Measurements from ENCODE around the gene SFN. TPM values are rescaled to one million over a fixed set of nuclear protein-coding genes. Genes with fewer than 3 reads are reported as not detected.
A peak's percentile ranks its signal among the peaks of the same experiment; 100 is the strongest.

The SFN gene
- total and polyA plus RNA-seq, 2 of the 13 experiments (the other 11 are each of a cell fraction or from before 2014, with no cell fraction given): 4.3 to 5.6 TPM

- no peak for TF ChIP-seq ZNF510 (CRISPR knock-in tag; IDR thresholded peaks at IDR 0.05; ENCODE audit: low read depth)
- TF ChIP-seq ELF1 (CRISPR knock-in tag; IDR thresholded peaks at IDR 0.05): peak; percentile 88
- no peak; the same call in 1 of the 2 replicates for TF ChIP-seq MED13 (CRISPR knock-in tag; IDR thresholded peaks at IDR 0.05)
- TF ChIP-seq ASH2L (IDR thresholded peaks at IDR 0.05; ENCODE audit: insufficient read length, low read depth, low read length): peak; percentile 84
- TF ChIP-seq HHEX (CRISPR knock-in tag; IDR thresholded peaks at IDR 0.05): no peak
- 0 out of 2 replicates have a peak, but pooled peaks have one; percentile 78 for TF ChIP-seq MLLT10 (CRISPR knock-in tag; IDR thresholded peaks at IDR 0.05)
- TF ChIP-seq TEAD3 (CRISPR knock-in tag; optimal IDR thresholded peaks at IDR 0.05; ENCODE audit: borderline replicate concordance): peak; percentile 35
- TF ChIP-seq, protein P1, sequence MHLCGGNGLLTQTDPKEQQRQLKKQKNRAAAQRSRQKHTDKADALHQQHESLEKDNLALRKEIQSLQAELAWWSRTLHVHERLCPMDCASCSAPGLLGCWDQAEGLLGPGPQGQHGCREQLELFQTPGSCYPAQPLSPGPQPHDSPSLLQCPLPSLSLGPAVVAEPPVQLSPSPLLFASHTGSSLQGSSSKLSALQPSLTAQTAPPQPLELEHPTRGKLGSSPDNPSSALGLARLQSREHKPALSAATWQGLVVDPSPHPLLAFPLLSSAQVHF (CRISPR knock-in tag; IDR thresholded peaks at IDR 0.05): peak; percentile 87
- 0 out of 2 replicates have a peak, but pooled peaks have one; percentile 14 for TF ChIP-seq PPARG (CRISPR knock-in tag; conservative IDR thresholded peaks at IDR 0.05)
- TF ChIP-seq, protein P2, sequence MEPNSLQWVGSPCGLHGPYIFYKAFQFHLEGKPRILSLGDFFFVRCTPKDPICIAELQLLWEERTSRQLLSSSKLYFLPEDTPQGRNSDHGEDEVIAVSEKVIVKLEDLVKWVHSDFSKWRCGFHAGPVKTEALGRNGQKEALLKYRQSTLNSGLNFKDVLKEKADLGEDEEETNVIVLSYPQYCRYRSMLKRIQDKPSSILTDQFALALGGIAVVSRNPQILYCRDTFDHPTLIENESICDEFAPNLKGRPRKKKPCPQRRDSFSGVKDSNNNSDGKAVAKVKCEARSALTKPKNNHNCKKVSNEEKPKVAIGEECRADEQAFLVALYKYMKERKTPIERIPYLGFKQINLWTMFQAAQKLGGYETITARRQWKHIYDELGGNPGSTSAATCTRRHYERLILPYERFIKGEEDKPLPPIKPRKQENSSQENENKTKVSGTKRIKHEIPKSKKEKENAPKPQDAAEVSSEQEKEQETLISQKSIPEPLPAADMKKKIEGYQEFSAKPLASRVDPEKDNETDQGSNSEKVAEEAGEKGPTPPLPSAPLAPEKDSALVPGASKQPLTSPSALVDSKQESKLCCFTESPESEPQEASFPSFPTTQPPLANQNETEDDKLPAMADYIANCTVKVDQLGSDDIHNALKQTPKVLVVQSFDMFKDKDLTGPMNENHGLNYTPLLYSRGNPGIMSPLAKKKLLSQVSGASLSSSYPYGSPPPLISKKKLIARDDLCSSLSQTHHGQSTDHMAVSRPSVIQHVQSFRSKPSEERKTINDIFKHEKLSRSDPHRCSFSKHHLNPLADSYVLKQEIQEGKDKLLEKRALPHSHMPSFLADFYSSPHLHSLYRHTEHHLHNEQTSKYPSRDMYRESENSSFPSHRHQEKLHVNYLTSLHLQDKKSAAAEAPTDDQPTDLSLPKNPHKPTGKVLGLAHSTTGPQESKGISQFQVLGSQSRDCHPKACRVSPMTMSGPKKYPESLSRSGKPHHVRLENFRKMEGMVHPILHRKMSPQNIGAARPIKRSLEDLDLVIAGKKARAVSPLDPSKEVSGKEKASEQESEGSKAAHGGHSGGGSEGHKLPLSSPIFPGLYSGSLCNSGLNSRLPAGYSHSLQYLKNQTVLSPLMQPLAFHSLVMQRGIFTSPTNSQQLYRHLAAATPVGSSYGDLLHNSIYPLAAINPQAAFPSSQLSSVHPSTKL (CRISPR knock-in tag; IDR thresholded peaks at IDR 0.05): peak; percentile 28; the same call in 1 of the 2 replicates
- TF ChIP-seq, protein P3, sequence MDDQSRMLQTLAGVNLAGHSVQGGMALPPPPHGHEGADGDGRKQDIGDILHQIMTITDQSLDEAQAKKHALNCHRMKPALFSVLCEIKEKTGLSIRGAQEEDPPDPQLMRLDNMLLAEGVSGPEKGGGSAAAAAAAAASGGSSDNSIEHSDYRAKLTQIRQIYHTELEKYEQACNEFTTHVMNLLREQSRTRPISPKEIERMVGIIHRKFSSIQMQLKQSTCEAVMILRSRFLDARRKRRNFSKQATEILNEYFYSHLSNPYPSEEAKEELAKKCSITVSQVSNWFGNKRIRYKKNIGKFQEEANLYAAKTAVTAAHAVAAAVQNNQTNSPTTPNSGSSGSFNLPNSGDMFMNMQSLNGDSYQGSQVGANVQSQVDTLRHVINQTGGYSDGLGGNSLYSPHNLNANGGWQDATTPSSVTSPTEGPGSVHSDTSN (CRISPR knock-in tag; IDR thresholded peaks at IDR 0.05; ENCODE audit: borderline replicate concordance): no peak
- TF ChIP-seq ZSCAN29 (CRISPR knock-in tag; conservative IDR thresholded peaks at IDR 0.05): no peak
- TF ChIP-seq, protein P4, sequence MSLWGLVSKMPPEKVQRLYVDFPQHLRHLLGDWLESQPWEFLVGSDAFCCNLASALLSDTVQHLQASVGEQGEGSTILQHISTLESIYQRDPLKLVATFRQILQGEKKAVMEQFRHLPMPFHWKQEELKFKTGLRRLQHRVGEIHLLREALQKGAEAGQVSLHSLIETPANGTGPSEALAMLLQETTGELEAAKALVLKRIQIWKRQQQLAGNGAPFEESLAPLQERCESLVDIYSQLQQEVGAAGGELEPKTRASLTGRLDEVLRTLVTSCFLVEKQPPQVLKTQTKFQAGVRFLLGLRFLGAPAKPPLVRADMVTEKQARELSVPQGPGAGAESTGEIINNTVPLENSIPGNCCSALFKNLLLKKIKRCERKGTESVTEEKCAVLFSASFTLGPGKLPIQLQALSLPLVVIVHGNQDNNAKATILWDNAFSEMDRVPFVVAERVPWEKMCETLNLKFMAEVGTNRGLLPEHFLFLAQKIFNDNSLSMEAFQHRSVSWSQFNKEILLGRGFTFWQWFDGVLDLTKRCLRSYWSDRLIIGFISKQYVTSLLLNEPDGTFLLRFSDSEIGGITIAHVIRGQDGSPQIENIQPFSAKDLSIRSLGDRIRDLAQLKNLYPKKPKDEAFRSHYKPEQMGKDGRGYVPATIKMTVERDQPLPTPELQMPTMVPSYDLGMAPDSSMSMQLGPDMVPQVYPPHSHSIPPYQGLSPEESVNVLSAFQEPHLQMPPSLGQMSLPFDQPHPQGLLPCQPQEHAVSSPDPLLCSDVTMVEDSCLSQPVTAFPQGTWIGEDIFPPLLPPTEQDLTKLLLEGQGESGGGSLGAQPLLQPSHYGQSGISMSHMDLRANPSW (CRISPR knock-in tag; IDR thresholded peaks at IDR 0.05; ENCODE audit: borderline replicate concordance): peak; percentile 76; the same call in 1 of the 2 replicates
- no peak for TF ChIP-seq SRF (IDR thresholded peaks at IDR 0.05; ENCODE audit: low read depth, low read length)
- peak; percentile 59; the same call in 1 of the 2 replicates for TF ChIP-seq MED1 (CRISPR knock-in tag; IDR thresholded peaks at IDR 0.05)
- no peak for TF ChIP-seq IKZF1 (IDR thresholded peaks at IDR 0.05)
- TF ChIP-seq, protein P5, sequence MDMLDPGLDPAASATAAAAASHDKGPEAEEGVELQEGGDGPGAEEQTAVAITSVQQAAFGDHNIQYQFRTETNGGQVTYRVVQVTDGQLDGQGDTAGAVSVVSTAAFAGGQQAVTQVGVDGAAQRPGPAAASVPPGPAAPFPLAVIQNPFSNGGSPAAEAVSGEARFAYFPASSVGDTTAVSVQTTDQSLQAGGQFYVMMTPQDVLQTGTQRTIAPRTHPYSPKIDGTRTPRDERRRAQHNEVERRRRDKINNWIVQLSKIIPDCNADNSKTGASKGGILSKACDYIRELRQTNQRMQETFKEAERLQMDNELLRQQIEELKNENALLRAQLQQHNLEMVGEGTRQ (IDR thresholded peaks at IDR 0.05; ENCODE audit: low read depth, low read length): no peak
- TF ChIP-seq, protein P5 (CRISPR knock-in tag; IDR thresholded peaks at IDR 0.05; ENCODE audit: borderline replicate concordance): peak; percentile 59; the same call in 1 of the 2 replicates
These were observed 26.9 kb downstream of the SFN start, which contains the start of gene GPN2 (continued) for GRCh38 chr1:26889551-26890466.

All from HepG2 (cell line).